Stomach smooth muscle (tissue), 2 donors: ENCODE results near the gene PLCG1.

Experiments
- H3K27ac ChIP-seq: one replicate; pipeline ENCODE4 v1.7.0; 2013; ENCODE audit warnings: mild to moderate bottlenecking, low read length, inconsistent platforms
- H3K27me3 ChIP-seq, 2 donors: one replicate each; pipeline ENCODE4 v1.7.0; 2013; ENCODE audit warnings: low read length in 2 of 2; ENCODE audit not compliant: insufficient read depth in 2 of 2, control insufficient read depth in 1 of 2
- H3K36me3 ChIP-seq, 2 donors: one replicate each; pipeline ENCODE4 v1.7.0; 2013; ENCODE audit warnings: low read length in 2 of 2; ENCODE audit not compliant: control insufficient read depth in 2 of 2, insufficient read depth in 2 of 2
- H3K4me1 ChIP-seq: one replicate; pipeline ENCODE4 v1.7.0; 2013; ENCODE audit warnings: low read length; ENCODE audit not compliant: control insufficient read depth, insufficient read depth
- H3K4me3 ChIP-seq, 2 donors: one replicate each; pipeline ENCODE4 v1.7.0; 2013; ENCODE audit warnings: low read length in 2 of 2
- H3K9ac ChIP-seq, 2 donors: one replicate each; pipeline ENCODE4 v1.7.0; 2013; ENCODE audit warnings: low read length in 2 of 2, mild to moderate bottlenecking in 1 of 2
- H3K9me3 ChIP-seq, 2 donors: one replicate each; pipeline ENCODE4 v1.7.0; 2013; ENCODE audit warnings: low read length in 2 of 2; ENCODE audit not compliant: control insufficient read depth in 2 of 2
- donor health status: healthy.
- donor health status: Pancreatic carcinoma.

PLCG1 gene

GRCh38 chr20:41160686-41161085 is 23.3 kb downstream of the PLCG1 start:
- Histone ChIP-seq H3K4me3 (no peak overlapping the region), H3K9me3 (no peaks in the 10 kb centered on the region), H3K27ac (no peak overlapping the region), H3K36me3 (peaks cover 38 to 49% of the 10 kb centered on the region in 2 donors), H3K27me3 (no peaks in the 10 kb centered on the region), H3K4me1 (peaks cover 22% of the 10 kb centered on the region), H3K9ac (no peak overlapping the region)

GRCh38 chr20:41161886-41162285 is 24.5 kb downstream of the PLCG1 start:
- Histone ChIP-seq H3K27ac (no peak overlapping the region), H3K9ac (no peak overlapping the region), H3K4me3 (no peak overlapping the region), H3K36me3 (peaks cover 50 to 61% of the 10 kb centered on the region in 2 donors), H3K9me3 (no peaks in the 10 kb centered on the region), H3K4me1 (peaks cover 12% of the 10 kb centered on the region), H3K27me3 (no peaks in the 10 kb centered on the region)

GRCh38 chr20:41162396-41162795 is 25.1 kb downstream of the PLCG1 start:
- Histone ChIP-seq H3K27me3 (no peaks in the 10 kb centered on the region), H3K27ac (no peak overlapping the region), H3K9ac (no peak overlapping the region), H3K9me3 (no peaks in the 10 kb centered on the region), H3K4me3 (no peak overlapping the region), H3K4me1 (peaks cover 12% of the 10 kb centered on the region), H3K36me3 (peaks cover 55 to 66% of the 10 kb centered on the region in 2 donors)

- peaks cover 68 to 80% of the 10 kb centered on the region in 2 donors for H3K36me3 ChIP-seq
- no peak overlapping the region for H3K4me3 ChIP-seq
- H3K9me3 ChIP-seq, result no peaks in the 10 kb centered on the region
- H3K27ac ChIP-seq, result no peak overlapping the region
- H3K4me1 ChIP-seq, result peaks cover 3% of the 10 kb centered on the region
- no peak overlapping the region for H3K9ac ChIP-seq
- H3K27me3 ChIP-seq, result no peaks in the 10 kb centered on the region
Measured at GRCh38 chr20:41163821-41164220, 26.5 kb downstream of the PLCG1 start.

- Histone ChIP-seq H3K9ac (no peak overlapping the region), H3K27ac (no peak overlapping the region), H3K4me1 (peaks cover 3% of the 10 kb centered on the region), H3K36me3 (peaks cover 71 to 87% of the 10 kb centered on the region in 2 donors), H3K27me3 (no peaks in the 10 kb centered on the region), H3K9me3 (no peaks in the 10 kb centered on the region), H3K4me3 (no peak overlapping the region)
Measured at GRCh38 chr20:41165001-41165882, 27.9 kb downstream of the PLCG1 start.

- Histone ChIP-seq H3K9ac (no peak overlapping the region), H3K27ac (no peak overlapping the region), H3K36me3 (peaks cover 70 to 87% of the 10 kb centered on the region in 2 donors), H3K4me3 (no peak overlapping the region), H3K4me1 (peaks cover 3% of the 10 kb centered on the region), H3K27me3 (no peaks in the 10 kb centered on the region), H3K9me3 (no peaks in the 10 kb centered on the region)
Measured at GRCh38 chr20:41166201-41167117, 29.1 kb downstream of the PLCG1 start.

GRCh38 chr20:41167118-41167470 is 29.8 kb downstream of the PLCG1 start:
- H3K4me3 ChIP-seq, result no peak overlapping the region
- no peaks in the 10 kb centered on the region for H3K9me3 ChIP-seq
- H3K4me1 ChIP-seq, result no peaks in the 10 kb centered on the region
- H3K27me3 ChIP-seq, result no peaks in the 10 kb centered on the region
- H3K27ac ChIP-seq, result no peak overlapping the region
- H3K36me3 ChIP-seq, result peaks cover 70 to 91% of the 10 kb centered on the region in 2 donors
- H3K9ac ChIP-seq, result no peak overlapping the region

GRCh38 chr20:41167481-41168253 is 30.3 kb downstream of the PLCG1 start:
- H3K4me1 ChIP-seq, result peaks cover 3% of the 10 kb centered on the region
- no peaks in the 10 kb centered on the region for H3K9me3 ChIP-seq
- H3K9ac ChIP-seq, result no peak overlapping the region
- peaks cover 65 to 91% of the 10 kb centered on the region in 2 donors for H3K36me3 ChIP-seq
- no peak overlapping the region for H3K4me3 ChIP-seq
- no peaks in the 10 kb centered on the region for H3K27me3 ChIP-seq
- peak overlapping the region; percentile 6 for H3K27ac ChIP-seq

GRCh38 chr20:41168281-41169161 is 31.2 kb downstream of the PLCG1 start:
- no peak overlapping the region for H3K4me3 ChIP-seq
- H3K36me3 ChIP-seq, result peaks cover 63 to 85% of the 10 kb centered on the region in 2 donors
- no peaks in the 10 kb centered on the region for H3K9me3 ChIP-seq
- no peaks in the 10 kb centered on the region for H3K27me3 ChIP-seq
- H3K9ac ChIP-seq, result no peak overlapping the region
- peak overlapping the region; percentile 6 for H3K27ac ChIP-seq
- peaks cover 10% of the 10 kb centered on the region for H3K4me1 ChIP-seq
